NT2/D1 (cell line): Measurements from ENCODE around the gene GIT1.

Experiments
- SUZ12 ChIP-seq: IDR thresholded peaks from 2 replicates; pipeline ENCODE4 v1.6.1; 2011; ENCODE audit not compliant: insufficient read length, insufficient read depth; ENCODE audit errors: extremely low read depth
- YY1 ChIP-seq: IDR thresholded peaks from 2 replicates; pipeline ENCODE4 v1.6.1; 2011; ENCODE audit not compliant: insufficient read length, insufficient read depth
- ZNF274 ChIP-seq: IDR thresholded peaks from 2 replicates; pipeline ENCODE4 v1.6.1; 2011; ENCODE audit warnings: mild to moderate bottlenecking, low read depth, low read length

GRCh38 chr17:29568331-29569244 is 20.9 kb downstream of the GIT1 start, which contains the start of gene TP53I13:
- TF ChIP-seq YY1 = no peak
- TF ChIP-seq ZNF274 = no peak
- no peak for TF ChIP-seq SUZ12
